SK-N-SH treated with all-trans-retinoic acid at 6 μM for 48 hours (cell line): ENCODE measurements around the gene KIAA0753.

ENCODE experiments used
- ATAC-seq: fragments of 200-7000 bp; cut with Tn5 transposase; 3 replicates; pipeline ENCODE4 v1.9.1; 2020; ENCODE audit warnings: mild to moderate bottlenecking, moderate library complexity
- BACH2 ChIP-seq: fragments of 250-450 bp; sonication (Bioruptor Pico); IDR thresholded peaks from 2 replicates; pipeline ENCODE4 v1.9.0; 2021; ENCODE audit warnings: mild to moderate bottlenecking, borderline replicate concordance
- CSDC2 ChIP-seq: fragments of 250-450 bp; sonication (Bioruptor Pico); IDR thresholded peaks from 2 replicates; pipeline ENCODE4 v1.5.0; 2020; ENCODE audit warnings: mild to moderate bottlenecking, moderate library complexity
- ESRRG ChIP-seq: fragments of 250-450 bp; sonication (Bioruptor Pico); IDR thresholded peaks from 2 replicates; pipeline ENCODE4 v1.6.1; 2021; ENCODE audit warnings: mild to moderate bottlenecking
- GLIS3 ChIP-seq: fragments of 250-450 bp; sonication (Bioruptor Pico); IDR thresholded peaks from 2 replicates; pipeline ENCODE4 v1.5.0; 2020; ENCODE audit warnings: mild to moderate bottlenecking, moderate library complexity
- ISL1 ChIP-seq: fragments of 250-450 bp; sonication (Bioruptor Pico); IDR thresholded peaks from 2 replicates; pipeline ENCODE4 v2.1.2; 2022; ENCODE audit warnings: mild to moderate bottlenecking, moderate library complexity
- OSR1 ChIP-seq: fragments of 250-450 bp; sonication (Bioruptor Pico); IDR thresholded peaks from 2 replicates; pipeline ENCODE4 v1.8.0; 2022; ENCODE audit warnings: moderate library complexity, mild to moderate bottlenecking, inconsistent platforms
- PPARA ChIP-seq: fragments of 250-450 bp; sonication (Bioruptor Pico); IDR thresholded peaks from 2 replicates; pipeline ENCODE4 v1.5.0; 2020; ENCODE audit warnings: mild to moderate bottlenecking, borderline replicate concordance
- RARB ChIP-seq: fragments of 250-450 bp; sonication (Bioruptor Pico); IDR thresholded peaks from 2 replicates; pipeline ENCODE4 v1.8.0; 2021; ENCODE audit warnings: mild to moderate bottlenecking, moderate library complexity
- SNAI2 ChIP-seq: fragments of 250-450 bp; sonication (Bioruptor Pico); IDR thresholded peaks from 2 replicates; pipeline ENCODE4 v1.5.0; 2020; ENCODE audit warnings: mild to moderate bottlenecking, moderate library complexity
- TCF4 ChIP-seq: fragments of 250-450 bp; sonication (Bioruptor Pico); IDR thresholded peaks from 2 replicates; pipeline ENCODE4 v1.8.0; 2021; ENCODE audit warnings: mild to moderate bottlenecking, moderate library complexity, borderline replicate concordance
- TOX ChIP-seq: fragments of 250-450 bp; sonication (Bioruptor Pico); IDR thresholded peaks from 2 replicates; pipeline ENCODE4 v1.8.0; 2021; ENCODE audit warnings: mild to moderate bottlenecking, moderate library complexity, borderline replicate concordance
- ZC3H10 ChIP-seq: fragments of 250-450 bp; sonication (Bioruptor Pico); IDR thresholded peaks from 2 replicates; pipeline ENCODE4 v1.5.1; 2021; ENCODE audit warnings: mild to moderate bottlenecking, moderate library complexity
- ZFP3 ChIP-seq: fragments of 250-450 bp; sonication (Bioruptor Pico); IDR thresholded peaks from 2 replicates; pipeline ENCODE4 v1.5.0; 2020; ENCODE audit warnings: mild to moderate bottlenecking, moderate library complexity
- ZFP30 ChIP-seq: fragments of 450-650 bp; formaldehyde crosslinking; IDR thresholded peaks from 2 replicates; pipeline ENCODE4 v1.5.0; 2022; ENCODE audit warnings: mild to moderate bottlenecking, moderate library complexity
- ZNF565 ChIP-seq: fragments of 450-650 bp; formaldehyde crosslinking; conservative IDR thresholded peaks from 2 replicates; pipeline ENCODE4 v1.5.0; 2020; ENCODE audit warnings: low read depth, mild to moderate bottlenecking, moderate library complexity
- ZNF70 ChIP-seq: fragments of 450-650 bp; formaldehyde crosslinking; IDR thresholded peaks from 2 replicates; pipeline ENCODE4 v1.5.0; 2020; ENCODE audit warnings: mild to moderate bottlenecking, moderate library complexity
- ZNF8 ChIP-seq: fragments of 450-650 bp; formaldehyde crosslinking; IDR thresholded peaks from 2 replicates; pipeline ENCODE4 v1.5.0; 2020; ENCODE audit warnings: mild to moderate bottlenecking, moderate library complexity
- TF ChIP-seq, protein P1 (sequence below): fragments of 250-450 bp; sonication (Bioruptor Pico); IDR thresholded peaks from 2 replicates; pipeline ENCODE4 v1.5.0; 2020; ENCODE audit warnings: mild to moderate bottlenecking, moderate library complexity
- TF ChIP-seq, protein P2 (sequence below): fragments of 250-450 bp; sonication (Bioruptor Pico); IDR thresholded peaks from 2 replicates; pipeline ENCODE4 v1.8.0; 2020; ENCODE audit warnings: mild to moderate bottlenecking, moderate library complexity, borderline replicate concordance
- TF ChIP-seq, protein P3 (sequence below): fragments of 250-450 bp; sonication (Bioruptor Pico); IDR thresholded peaks from 2 replicates; pipeline ENCODE4 v1.5.1; 2020; ENCODE audit warnings: low read depth, mild to moderate bottlenecking, moderate library complexity
- TF ChIP-seq, protein P4 (sequence below): fragments of 250-450 bp; sonication (Bioruptor Pico); IDR thresholded peaks from 2 replicates; pipeline ENCODE4 v1.5.1; 2021; ENCODE audit warnings: mild to moderate bottlenecking, moderate library complexity

The KIAA0753 gene

GRCh38 chr17:6669479-6670212 is 29.1 kb upstream of the KIAA0753 start:
- TF ChIP-seq BACH2 (no peak), ESRRG (CRISPR knock-in tag) (no peak), ISL1 (CRISPR knock-in tag) (no peak), CSDC2 (no peak), SNAI2 (CRISPR knock-in tag) (no peak), OSR1 (no peak), PPARA (CRISPR knock-in tag) (no peak), RARB (CRISPR knock-in tag) (no peak), GLIS3 (CRISPR knock-in tag) (no peak), ZNF565 (CRISPR knock-in tag) (no peak)
- TF ChIP-seq, protein P1, sequence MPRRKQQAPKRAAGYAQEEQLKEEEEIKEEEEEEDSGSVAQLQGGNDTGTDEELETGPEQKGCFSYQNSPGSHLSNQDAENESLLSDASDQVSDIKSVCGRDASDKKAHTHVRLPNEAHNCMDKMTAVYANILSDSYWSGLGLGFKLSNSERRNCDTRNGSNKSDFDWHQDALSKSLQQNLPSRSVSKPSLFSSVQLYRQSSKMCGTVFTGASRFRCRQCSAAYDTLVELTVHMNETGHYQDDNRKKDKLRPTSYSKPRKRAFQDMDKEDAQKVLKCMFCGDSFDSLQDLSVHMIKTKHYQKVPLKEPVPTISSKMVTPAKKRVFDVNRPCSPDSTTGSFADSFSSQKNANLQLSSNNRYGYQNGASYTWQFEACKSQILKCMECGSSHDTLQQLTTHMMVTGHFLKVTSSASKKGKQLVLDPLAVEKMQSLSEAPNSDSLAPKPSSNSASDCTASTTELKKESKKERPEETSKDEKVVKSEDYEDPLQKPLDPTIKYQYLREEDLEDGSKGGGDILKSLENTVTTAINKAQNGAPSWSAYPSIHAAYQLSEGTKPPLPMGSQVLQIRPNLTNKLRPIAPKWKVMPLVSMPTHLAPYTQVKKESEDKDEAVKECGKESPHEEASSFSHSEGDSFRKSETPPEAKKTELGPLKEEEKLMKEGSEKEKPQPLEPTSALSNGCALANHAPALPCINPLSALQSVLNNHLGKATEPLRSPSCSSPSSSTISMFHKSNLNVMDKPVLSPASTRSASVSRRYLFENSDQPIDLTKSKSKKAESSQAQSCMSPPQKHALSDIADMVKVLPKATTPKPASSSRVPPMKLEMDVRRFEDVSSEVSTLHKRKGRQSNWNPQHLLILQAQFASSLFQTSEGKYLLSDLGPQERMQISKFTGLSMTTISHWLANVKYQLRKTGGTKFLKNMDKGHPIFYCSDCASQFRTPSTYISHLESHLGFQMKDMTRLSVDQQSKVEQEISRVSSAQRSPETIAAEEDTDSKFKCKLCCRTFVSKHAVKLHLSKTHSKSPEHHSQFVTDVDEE = no peak
- TF ChIP-seq, protein P2, sequence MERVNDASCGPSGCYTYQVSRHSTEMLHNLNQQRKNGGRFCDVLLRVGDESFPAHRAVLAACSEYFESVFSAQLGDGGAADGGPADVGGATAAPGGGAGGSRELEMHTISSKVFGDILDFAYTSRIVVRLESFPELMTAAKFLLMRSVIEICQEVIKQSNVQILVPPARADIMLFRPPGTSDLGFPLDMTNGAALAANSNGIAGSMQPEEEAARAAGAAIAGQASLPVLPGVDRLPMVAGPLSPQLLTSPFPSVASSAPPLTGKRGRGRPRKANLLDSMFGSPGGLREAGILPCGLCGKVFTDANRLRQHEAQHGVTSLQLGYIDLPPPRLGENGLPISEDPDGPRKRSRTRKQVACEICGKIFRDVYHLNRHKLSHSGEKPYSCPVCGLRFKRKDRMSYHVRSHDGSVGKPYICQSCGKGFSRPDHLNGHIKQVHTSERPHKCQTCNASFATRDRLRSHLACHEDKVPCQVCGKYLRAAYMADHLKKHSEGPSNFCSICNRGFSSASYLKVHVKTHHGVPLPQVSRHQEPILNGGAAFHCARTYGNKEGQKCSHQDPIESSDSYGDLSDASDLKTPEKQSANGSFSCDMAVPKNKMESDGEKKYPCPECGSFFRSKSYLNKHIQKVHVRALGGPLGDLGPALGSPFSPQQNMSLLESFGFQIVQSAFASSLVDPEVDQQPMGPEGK = no peak
- TF ChIP-seq, protein P3, sequence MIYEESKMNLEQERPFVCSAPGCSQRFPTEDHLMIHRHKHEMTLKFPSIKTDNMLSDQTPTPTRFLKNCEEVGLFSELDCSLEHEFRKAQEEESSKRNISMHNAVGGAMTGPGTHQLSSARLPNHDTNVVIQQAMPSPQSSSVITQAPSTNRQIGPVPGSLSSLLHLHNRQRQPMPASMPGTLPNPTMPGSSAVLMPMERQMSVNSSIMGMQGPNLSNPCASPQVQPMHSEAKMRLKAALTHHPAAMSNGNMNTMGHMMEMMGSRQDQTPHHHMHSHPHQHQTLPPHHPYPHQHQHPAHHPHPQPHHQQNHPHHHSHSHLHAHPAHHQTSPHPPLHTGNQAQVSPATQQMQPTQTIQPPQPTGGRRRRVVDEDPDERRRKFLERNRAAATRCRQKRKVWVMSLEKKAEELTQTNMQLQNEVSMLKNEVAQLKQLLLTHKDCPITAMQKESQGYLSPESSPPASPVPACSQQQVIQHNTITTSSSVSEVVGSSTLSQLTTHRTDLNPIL (CRISPR knock-in tag) = no peak
- ATAC-seq = no peak

DNA sequence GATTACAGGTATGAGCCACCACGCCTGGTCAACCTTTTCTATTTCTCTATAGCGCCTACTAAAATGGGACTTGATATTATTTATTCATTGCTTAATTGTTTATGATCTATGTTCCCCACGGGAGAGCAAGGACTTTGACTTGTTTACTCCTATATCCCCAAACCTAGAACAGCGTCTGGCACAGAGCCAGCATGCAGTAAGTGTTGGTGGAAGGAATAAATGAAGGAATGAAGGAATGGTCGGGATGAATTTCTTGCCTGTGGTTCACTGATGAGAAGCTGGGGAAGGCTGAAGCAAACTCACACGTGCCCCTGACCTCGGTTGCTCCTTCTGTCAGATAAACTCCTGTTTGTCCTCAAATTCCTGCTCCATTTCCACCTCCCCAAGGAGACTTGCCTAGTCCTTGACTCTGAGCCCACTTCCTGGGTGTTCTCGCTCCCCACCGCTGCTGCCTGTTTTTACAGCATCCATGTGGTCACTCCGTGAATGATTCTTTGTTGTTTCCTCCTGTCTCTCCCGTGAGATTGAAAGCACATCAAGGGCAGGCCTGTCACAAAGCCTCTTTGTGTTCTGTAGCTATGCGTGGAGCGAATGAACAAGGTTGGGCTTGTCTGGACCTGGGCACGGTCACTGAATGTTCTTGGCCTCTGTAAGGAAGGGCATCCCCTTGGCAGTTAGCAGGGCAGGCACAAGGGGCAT is 28.4 kb upstream of the KIAA0753 start:
- ATAC-seq = no peak
- TF ChIP-seq PPARA (CRISPR knock-in tag) (no peak), ZNF8 (CRISPR knock-in tag) (no peak), ZFP3 (no peak)

- no peak for TF ChIP-seq ZFP3
- TF ChIP-seq RARB (CRISPR knock-in tag) = no peak
- TF ChIP-seq, protein P4, sequence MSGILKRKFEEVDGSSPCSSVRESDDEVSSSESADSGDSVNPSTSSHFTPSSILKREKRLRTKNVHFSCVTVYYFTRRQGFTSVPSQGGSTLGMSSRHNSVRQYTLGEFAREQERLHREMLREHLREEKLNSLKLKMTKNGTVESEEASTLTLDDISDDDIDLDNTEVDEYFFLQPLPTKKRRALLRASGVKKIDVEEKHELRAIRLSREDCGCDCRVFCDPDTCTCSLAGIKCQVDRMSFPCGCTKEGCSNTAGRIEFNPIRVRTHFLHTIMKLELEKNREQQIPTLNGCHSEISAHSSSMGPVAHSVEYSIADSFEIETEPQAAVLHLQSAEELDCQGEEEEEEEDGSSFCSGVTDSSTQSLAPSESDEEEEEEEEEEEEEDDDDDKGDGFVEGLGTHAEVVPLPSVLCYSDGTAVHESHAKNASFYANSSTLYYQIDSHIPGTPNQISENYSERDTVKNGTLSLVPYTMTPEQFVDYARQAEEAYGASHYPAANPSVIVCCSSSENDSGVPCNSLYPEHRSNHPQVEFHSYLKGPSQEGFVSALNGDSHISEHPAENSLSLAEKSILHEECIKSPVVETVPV (CRISPR knock-in tag) = no peak
- no peak for TF ChIP-seq ZNF70
- TF ChIP-seq TOX (CRISPR knock-in tag) = no peak
- TF ChIP-seq CSDC2 = no peak
- TF ChIP-seq ZFP30 = no peak
- TF ChIP-seq TCF4 (CRISPR knock-in tag) = no peak
- TF ChIP-seq ISL1 (CRISPR knock-in tag) = no peak
- TF ChIP-seq BACH2 = no peak
- no peak for ATAC-seq
These were observed 27.7 kb upstream of the KIAA0753 start for GRCh38 chr17:6668219-6668618.

DNA sequence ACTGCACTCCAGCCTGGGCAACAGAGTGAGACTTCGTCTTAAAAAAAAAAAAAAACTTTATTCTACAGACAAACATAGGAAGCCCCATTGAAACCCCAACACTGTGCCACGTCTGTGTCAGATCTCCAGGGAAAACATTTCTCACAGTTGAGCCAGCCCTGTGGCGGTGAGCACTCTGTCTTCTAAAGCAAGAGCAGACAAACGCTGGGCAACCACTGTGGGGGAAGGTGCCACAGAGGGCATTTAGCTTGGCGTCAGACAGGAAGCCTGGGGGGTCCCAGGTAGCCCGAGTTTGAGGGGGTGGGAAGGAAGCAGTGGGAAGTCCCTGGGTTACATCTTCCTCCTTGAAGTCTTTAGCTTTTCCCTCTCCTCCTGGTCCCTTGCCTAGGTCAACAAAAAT is 27.0 kb upstream of the KIAA0753 start:
- ATAC-seq = no peak
- TF ChIP-seq PPARA (CRISPR knock-in tag) (no peak), ZC3H10 (no peak), ZFP3 (no peak), ZNF70 (no peak), OSR1 (no peak), ESRRG (CRISPR knock-in tag) (no peak), RARB (CRISPR knock-in tag) (no peak), BACH2 (no peak), ZFP30 (no peak), TOX (CRISPR knock-in tag) (no peak)
- TF ChIP-seq, protein P4 (CRISPR knock-in tag) = no peak
- TF ChIP-seq, protein P2 = no peak
